Sigmoid colon (tissue), 4 donors: ENCODE data around the gene TAF8.

Experiments
- EP300 ChIP-seq, 4 donors: sonication (generic); formaldehyde crosslinking; IDR thresholded peaks; one replicate each; pipeline ENCODE4 v1.6.1; 2017; ENCODE audit warnings: antibody characterized with exemption in 4 of 4
- POLR2A ChIP-seq, 2 donors: fragments of 450-650 bp; IDR thresholded peaks; one replicate each; pipeline ENCODE4 v1.6.1; 2016; ENCODE audit warnings: antibody characterized with exemption in 2 of 2, mild to moderate bottlenecking in 2 of 2, moderate library complexity in 2 of 2
- POLR2AphosphoS5 ChIP-seq, 4 donors: sonication (generic); formaldehyde crosslinking; IDR thresholded peaks; one replicate each; pipeline ENCODE4 v1.6.1; 2017; ENCODE audit warnings: antibody characterized with exemption in 4 of 4
- TF ChIP-seq, protein P1 (sequence below), 4 experiments: fragments of 450-650 bp in 3 of 4; fragments of 200-600 bp in 1 of 4; IDR thresholded peaks; one replicate each; pipeline ENCODE4 v1.5.1; 2016 to 2019; ENCODE audit warnings: antibody characterized with exemption in 4 of 4, mild to moderate bottlenecking in 3 of 4, moderate library complexity in 2 of 4

DNA sequence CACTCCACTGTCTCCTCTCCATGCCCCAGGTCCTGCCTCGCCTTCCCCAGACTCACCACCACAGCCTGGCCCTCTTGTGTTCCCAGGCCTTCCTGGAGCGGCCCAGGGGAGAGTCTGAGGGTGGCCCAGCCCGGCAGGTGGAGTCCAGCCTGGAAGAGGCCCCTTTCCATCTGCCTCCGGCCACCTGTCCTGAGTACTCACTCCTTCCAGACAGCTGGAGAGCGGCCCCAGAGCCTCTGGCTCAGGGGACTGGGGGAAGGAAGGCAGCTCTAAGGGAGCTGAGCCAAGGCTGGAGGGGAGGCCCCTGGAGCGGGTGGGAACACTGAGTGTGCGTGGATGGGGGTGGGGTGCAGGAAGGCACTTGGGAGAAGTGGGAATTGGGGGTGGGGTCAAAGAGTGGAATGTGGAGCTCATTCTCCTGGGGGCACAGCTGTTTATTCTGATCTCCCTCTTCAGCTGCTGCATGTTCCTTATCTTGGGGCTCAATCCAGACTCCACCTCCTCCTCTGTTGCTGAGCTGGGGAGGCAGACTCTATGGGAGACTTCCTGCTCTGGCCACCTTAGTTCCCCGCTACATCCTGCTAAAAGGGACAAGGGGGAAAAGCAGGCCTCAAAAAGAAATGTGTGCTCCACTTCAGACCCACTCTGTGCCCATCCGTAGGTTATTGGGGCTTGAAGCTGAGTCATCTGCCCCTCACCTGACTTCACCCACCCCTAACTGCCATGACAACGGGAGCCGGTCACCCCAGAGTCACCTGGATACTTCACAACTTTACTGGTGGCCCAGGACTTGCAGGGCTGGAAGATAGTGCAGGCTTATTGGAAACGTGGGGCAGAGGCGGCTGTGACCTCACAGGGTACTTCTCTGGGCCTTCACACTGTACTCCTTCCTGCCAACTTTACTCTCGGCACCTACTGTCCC is 19.5 kb upstream of the TAF8 start:
- TF ChIP-seq, protein P1, sequence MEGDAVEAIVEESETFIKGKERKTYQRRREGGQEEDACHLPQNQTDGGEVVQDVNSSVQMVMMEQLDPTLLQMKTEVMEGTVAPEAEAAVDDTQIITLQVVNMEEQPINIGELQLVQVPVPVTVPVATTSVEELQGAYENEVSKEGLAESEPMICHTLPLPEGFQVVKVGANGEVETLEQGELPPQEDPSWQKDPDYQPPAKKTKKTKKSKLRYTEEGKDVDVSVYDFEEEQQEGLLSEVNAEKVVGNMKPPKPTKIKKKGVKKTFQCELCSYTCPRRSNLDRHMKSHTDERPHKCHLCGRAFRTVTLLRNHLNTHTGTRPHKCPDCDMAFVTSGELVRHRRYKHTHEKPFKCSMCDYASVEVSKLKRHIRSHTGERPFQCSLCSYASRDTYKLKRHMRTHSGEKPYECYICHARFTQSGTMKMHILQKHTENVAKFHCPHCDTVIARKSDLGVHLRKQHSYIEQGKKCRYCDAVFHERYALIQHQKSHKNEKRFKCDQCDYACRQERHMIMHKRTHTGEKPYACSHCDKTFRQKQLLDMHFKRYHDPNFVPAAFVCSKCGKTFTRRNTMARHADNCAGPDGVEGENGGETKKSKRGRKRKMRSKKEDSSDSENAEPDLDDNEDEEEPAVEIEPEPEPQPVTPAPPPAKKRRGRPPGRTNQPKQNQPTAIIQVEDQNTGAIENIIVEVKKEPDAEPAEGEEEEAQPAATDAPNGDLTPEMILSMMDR (IDR thresholded peaks at IDR 0.05): no peak
- TF ChIP-seq EP300 (IDR thresholded peaks at IDR 0.05) (no peak), POLR2A (IDR thresholded peaks at IDR 0.05) (no peak), POLR2AphosphoS5 (IDR thresholded peaks at IDR 0.05) (no peak)
